Sigmoid colon (tissue), 7 donors: ENCODE measurements around the gene HIC2. TPM values are rescaled to one million over a fixed set of nuclear protein-coding genes. Genes with fewer than 3 reads are reported as not detected.
A peak's percentile ranks its signal among the peaks of the same experiment; 100 is the strongest.
"Not testable (repeated sequence)": the region's sequence is repeated elsewhere in the genome, so short reads cannot be mapped to it uniquely, and the experiment has no call there.

Experiments used
- DNase-seq: peaks from one replicate; pipeline ENCODE4 v3.0.0-alpha.2; 2019
- H3K27ac ChIP-seq, 4 donors: fragments of 200-600 bp; sonication (generic); one replicate each; pipeline ENCODE4 v1.5.1; 2016 to 2019; ENCODE audit warnings: mild to moderate bottlenecking in 1 of 4
- H3K27me3 ChIP-seq, 3 donors: fragments of 200-600 bp; sonication (generic); one replicate each; pipeline ENCODE4 v1.5.1; 2019; ENCODE audit warnings: mild to moderate bottlenecking in 1 of 3
- H3K36me3 ChIP-seq, 4 donors: fragments of 200-600 bp; sonication (generic); one replicate each; pipeline ENCODE4 v1.5.1; 2016 to 2019
- H3K4me1 ChIP-seq, 4 donors: fragments of 200-600 bp; sonication (generic); one replicate each; pipeline ENCODE4 v1.5.1; 2017 to 2019
- H3K4me3 ChIP-seq, 4 donors: fragments of 200-600 bp; sonication (generic); one replicate each; pipeline ENCODE4 v1.5.1; 2017 to 2019; ENCODE audit warnings: mild to moderate bottlenecking in 2 of 4, moderate library complexity in 1 of 4
- H3K9me3 ChIP-seq, 4 donors: fragments of 200-600 bp in 3 of 4; sonication (generic) in 3 of 4; one replicate each; pipeline versions ENCODE4 v1.5.1 to v1.6.1; 2013 to 2019
- EP300 ChIP-seq, 4 donors: sonication (generic); formaldehyde crosslinking; IDR thresholded peaks; one replicate each; pipeline ENCODE4 v1.6.1; 2017; ENCODE audit warnings: antibody characterized with exemption in 4 of 4
- POLR2A ChIP-seq, 2 donors: fragments of 450-650 bp; IDR thresholded peaks; one replicate each; pipeline ENCODE4 v1.6.1; 2016; ENCODE audit warnings: antibody characterized with exemption in 2 of 2, mild to moderate bottlenecking in 2 of 2, moderate library complexity in 2 of 2
- POLR2AphosphoS5 ChIP-seq, 4 donors: sonication (generic); formaldehyde crosslinking; IDR thresholded peaks; one replicate each; pipeline ENCODE4 v1.6.1; 2017; ENCODE audit warnings: antibody characterized with exemption in 4 of 4
- WGBS, 2 donors: extraction: QIAGEN DNeasy Blood & Tissue Kit; methylation state at CpG; one replicate each; pipeline ENCODE4 v1.1.7; 2013; 5-methylcytosine and 5-hydroxymethylcytosine counted together
- intact Hi-C: fragments of 100-400 bp; cut with DNase I; formaldehyde crosslinking; loops from one replicate; pipeline ENCODE4 v1.15.1; 2023
- polyA plus RNA-seq, 3 donors: library from polyadenylated mRNA; stranded (reverse); fragments of 200-250 nt; gene quantifications; one replicate each; pipeline ENCODE4 v1.2.3, GENCODE V29; 2013
- total RNA-seq, 4 donors: library from RNA; depleted of rRNA; stranded (reverse); fragments of >200 nt; gene quantifications; one replicate each; pipeline ENCODE4 v1.1.0, GENCODE V29; 2016
- TF ChIP-seq, protein P1 (sequence below), 4 experiments: fragments of 450-650 bp in 3 of 4; fragments of 200-600 bp in 1 of 4; IDR thresholded peaks; one replicate each; pipeline ENCODE4 v1.5.1; 2016 to 2019; ENCODE audit warnings: antibody characterized with exemption in 4 of 4, mild to moderate bottlenecking in 3 of 4, moderate library complexity in 2 of 4
- donor health status: healthy with polysubstance abuse.
- donor health status: Bipolar disorder and iron deficiency.
- donor health status: healthy.

HIC2 gene
- total and polyA plus RNA-seq, 7 donors, result 1.2 to 4.2 (median 2.3) TPM

GRCh38 chr22:21450320-21450831, 33.2 kb downstream of the HIC2 start:
- no peaks in the 10 kb centered on the region for H3K4me1 ChIP-seq
- TF ChIP-seq POLR2AphosphoS5 (IDR thresholded peaks at IDR 0.05), result no peak
- no peak for TF ChIP-seq POLR2A (IDR thresholded peaks at IDR 0.05)
- no peak for TF ChIP-seq EP300 (IDR thresholded peaks at IDR 0.05)
- TF ChIP-seq, protein P1, sequence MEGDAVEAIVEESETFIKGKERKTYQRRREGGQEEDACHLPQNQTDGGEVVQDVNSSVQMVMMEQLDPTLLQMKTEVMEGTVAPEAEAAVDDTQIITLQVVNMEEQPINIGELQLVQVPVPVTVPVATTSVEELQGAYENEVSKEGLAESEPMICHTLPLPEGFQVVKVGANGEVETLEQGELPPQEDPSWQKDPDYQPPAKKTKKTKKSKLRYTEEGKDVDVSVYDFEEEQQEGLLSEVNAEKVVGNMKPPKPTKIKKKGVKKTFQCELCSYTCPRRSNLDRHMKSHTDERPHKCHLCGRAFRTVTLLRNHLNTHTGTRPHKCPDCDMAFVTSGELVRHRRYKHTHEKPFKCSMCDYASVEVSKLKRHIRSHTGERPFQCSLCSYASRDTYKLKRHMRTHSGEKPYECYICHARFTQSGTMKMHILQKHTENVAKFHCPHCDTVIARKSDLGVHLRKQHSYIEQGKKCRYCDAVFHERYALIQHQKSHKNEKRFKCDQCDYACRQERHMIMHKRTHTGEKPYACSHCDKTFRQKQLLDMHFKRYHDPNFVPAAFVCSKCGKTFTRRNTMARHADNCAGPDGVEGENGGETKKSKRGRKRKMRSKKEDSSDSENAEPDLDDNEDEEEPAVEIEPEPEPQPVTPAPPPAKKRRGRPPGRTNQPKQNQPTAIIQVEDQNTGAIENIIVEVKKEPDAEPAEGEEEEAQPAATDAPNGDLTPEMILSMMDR (IDR thresholded peaks at IDR 0.05), result no peak
- WGBS, 2 donors, result 87 to 88% methylated on average over 19 of the region's 19 CpGs
- H3K27ac ChIP-seq, result no peak overlapping the region
- H3K36me3 ChIP-seq, result peaks cover 10 to 17% (median 15%) of the 10 kb centered on the region in 4 donors
- intact Hi-C loops, result no loop called here
- no peak overlapping the region for H3K4me3 ChIP-seq
- DNase-seq, result peak; percentile 40
- no peaks in the 10 kb centered on the region for H3K27me3 ChIP-seq
- no peaks in the 10 kb centered on the region for H3K9me3 ChIP-seq

DNA sequence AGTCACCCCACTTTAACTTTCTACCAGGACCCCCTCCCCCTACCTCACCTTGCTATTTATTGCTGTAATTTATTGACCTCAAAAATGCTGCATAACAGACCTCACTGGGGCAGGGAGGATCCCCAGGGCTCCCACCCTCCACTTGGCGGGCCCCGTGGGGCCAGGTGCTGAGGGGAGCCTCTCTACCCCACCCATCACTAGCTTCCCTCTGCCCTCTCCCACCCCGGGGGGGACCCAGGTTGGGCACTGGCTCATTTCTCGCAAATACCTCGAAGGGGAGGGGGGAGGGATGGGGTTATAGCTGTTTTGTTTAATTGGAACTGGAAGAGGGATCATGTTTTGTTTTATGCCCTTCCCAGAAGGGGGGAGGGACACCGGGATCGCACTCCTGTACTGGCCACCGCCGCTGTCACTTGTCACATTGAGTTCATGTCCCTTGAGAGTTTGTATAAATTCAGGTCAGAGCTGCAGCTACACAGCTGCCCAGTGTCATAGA, 33.7 kb downstream of the HIC2 start:
- no peak for TF ChIP-seq EP300 (IDR thresholded peaks at IDR 0.05)
- DNase-seq, result peak; percentile 35
- H3K4me3 ChIP-seq, result no peak overlapping the region
- intact Hi-C loops, result no loop called here
- H3K27me3 ChIP-seq, result no peaks in the 10 kb centered on the region
- peaks cover 10 to 12% (median 11%) of the 10 kb centered on the region in 4 donors for H3K36me3 ChIP-seq
- H3K27ac ChIP-seq, result no peak overlapping the region
- H3K9me3 ChIP-seq, result no peaks in the 10 kb centered on the region
- 77 to 79% methylated on average over 9 of the region's 9 CpGs for WGBS, 2 donors
- H3K4me1 ChIP-seq, result no peaks in the 10 kb centered on the region

DNA sequence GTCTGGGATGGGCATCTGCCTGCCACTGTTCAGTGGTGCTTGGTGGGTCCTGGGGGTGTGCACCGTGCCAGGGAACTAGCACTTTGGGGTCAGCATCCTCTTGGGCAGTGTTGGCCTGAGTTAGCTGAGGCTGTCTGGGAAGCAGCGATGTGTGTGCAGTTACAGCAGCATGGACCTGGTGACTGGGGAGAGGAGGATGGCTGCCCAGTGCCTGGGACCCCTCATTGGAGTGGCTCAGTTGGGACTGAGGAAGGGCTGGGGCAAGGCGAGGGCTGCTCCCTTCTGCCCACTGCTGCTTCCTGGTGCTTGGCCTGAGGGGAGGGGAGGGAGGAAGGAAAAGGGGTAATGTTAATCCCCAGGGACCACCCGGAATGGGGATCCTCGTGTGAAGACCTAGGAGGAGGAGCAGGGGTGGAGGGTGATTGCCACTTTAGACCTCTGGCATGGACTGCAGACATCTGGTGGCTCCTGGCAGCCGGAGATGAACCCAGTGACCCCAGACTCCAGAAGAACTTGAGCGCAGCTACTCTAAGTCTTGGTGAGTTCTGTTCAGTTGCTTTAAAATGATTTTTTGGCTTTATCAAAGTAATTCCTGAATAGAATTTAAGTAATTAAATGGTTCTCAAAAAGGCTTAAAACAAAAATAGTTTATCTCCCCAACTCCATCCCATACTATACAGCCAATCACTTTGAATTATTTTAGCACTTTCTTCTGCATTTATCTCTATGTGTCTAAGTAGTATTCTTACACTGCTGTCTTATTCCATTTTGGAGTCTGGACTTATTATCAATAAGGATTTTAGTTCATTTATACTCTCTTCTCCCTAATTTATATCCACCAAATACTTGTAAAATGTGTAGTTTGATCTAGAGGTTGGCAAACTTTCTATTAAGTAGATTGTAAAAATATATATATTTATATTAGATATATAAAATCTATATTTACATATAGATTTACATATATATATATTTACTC, 34.7 kb downstream of the HIC2 start:
- DNase-seq, result peak; percentile 28
- H3K9me3 ChIP-seq, result no peaks in the 10 kb centered on the region
- H3K36me3 ChIP-seq, result peaks cover 1 to 3% (median 2%) of the 10 kb centered on the region in 4 donors
- H3K4me3 ChIP-seq, result no peak overlapping the region
- H3K4me1 ChIP-seq, result no peaks in the 10 kb centered on the region
- intact Hi-C loops, result no loop called here
- WGBS, 2 donors, result 79 to 86% methylated on average over 7 of the region's 7 CpGs
- TF ChIP-seq EP300 (IDR thresholded peaks at IDR 0.05), result no peak
- TF ChIP-seq, protein P1 (IDR thresholded peaks at IDR 0.05), result no peak
- no peak for TF ChIP-seq POLR2A (IDR thresholded peaks at IDR 0.05)
- TF ChIP-seq POLR2AphosphoS5 (IDR thresholded peaks at IDR 0.05), result no peak
- no peak overlapping the region for H3K27ac ChIP-seq
- no peaks in the 10 kb centered on the region for H3K27me3 ChIP-seq

DNA sequence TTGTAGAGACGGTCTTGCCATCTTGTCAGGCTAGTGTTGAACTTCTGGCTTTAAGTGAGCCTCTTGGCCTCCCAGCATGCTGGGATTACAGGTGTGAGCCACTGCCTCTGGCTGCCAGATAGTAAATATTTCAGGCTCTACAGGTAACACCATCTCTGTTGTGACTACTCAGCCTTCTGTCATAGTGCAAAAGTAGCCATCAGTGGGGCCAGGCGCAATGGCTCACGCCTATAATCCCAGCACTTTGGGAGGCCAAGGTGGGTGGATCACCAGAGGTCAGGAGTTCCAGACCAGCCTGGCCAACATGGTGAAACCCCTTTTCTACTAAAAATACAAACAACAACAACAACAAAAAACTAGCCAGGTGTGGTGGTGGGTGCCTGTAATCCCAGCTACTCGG, 35.5 kb downstream of the HIC2 start:
- H3K4me3 ChIP-seq, H3K27me3 ChIP-seq, H3K9me3 ChIP-seq, H3K27ac ChIP-seq, H3K4me1 ChIP-seq, intact Hi-C loops, H3K36me3 ChIP-seq: not testable (repeated sequence)
- peak; percentile 6 for DNase-seq
- WGBS, 2 donors, result 92 to 94% methylated on average over 4 of the region's 4 CpGs

- WGBS, 2 donors, result 93% methylated on average over 9 of the region's 9 CpGs
Measured at GRCh38 chr22:21454998-21455333, 37.8 kb downstream of the HIC2 start.

DNA sequence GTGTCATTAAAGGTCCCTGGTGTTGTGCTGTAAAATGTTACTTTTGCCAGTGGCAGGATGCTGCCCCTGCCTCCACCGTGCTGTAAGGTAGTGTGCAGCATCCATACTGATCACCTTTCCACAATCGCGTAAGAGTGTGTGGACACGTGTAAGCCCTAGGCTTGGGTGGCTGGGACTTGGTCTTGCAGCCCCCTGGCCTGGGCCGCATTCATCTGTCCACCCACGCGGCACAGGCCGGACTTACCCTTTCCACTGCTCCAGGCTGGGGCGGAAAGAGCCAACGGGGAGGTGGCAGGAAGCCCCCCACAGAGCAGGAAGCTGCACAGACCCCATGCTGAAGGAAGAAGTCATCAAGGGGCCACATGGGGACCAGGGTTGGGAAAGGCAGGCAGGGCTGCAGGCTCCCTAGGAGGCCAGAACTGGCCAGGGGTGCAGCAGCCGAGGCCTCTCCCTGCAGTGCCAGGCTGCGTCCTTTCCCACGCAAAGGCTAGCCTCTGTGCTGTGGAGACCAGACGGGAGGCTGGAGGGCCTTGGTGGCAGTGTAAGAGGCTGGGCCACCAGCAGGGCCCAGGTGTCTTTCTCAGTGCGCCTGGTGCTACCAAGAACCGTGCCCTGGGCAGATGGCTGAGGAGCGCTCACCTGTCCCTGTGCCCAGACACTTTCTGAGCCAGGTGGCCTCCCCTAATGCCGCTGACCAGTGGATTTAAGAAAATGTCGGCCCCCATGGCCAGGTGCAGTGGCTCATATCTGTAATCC, 38.3 kb downstream of the HIC2 start:
- Histone ChIP-seq H3K27me3 (no peaks in the 10 kb centered on the region), H3K9me3 (no peaks in the 10 kb centered on the region), H3K4me1 (no peaks in the 10 kb centered on the region), H3K4me3 (no peak overlapping the region), H3K36me3 (no peaks in the 10 kb centered on the region), H3K27ac (no peak overlapping the region)
- WGBS, 2 donors, result 93 to 95% methylated on average over 19 of the region's 19 CpGs
- intact Hi-C loops, result no loop called here
- TF ChIP-seq POLR2AphosphoS5 (IDR thresholded peaks at IDR 0.05), result no peak
- TF ChIP-seq, protein P1 (IDR thresholded peaks at IDR 0.05), result no peak
- no peak for TF ChIP-seq EP300 (IDR thresholded peaks at IDR 0.05)
- TF ChIP-seq POLR2A (IDR thresholded peaks at IDR 0.05), result no peak
- peak; percentile 59 for DNase-seq

More at GRCh38 chr22:21454998-21455333, 37.8 kb downstream of the HIC2 start:
- H3K4me1 ChIP-seq, H3K36me3 ChIP-seq, H3K9me3 ChIP-seq, H3K27me3 ChIP-seq, H3K4me3 ChIP-seq, intact Hi-C loops, H3K27ac ChIP-seq: not testable (repeated sequence)
- DNase-seq, result peak; percentile 20
